HG02610 (cell line): ENCODE results near the gene NMT2.

Experiments used
- ATAC-seq: cut with Tn5 transposase; IDR thresholded peaks from one replicate; pipeline ENCODE4 v1.9.1; 2021; ENCODE audit warnings: mild to moderate bottlenecking, moderate library complexity; ENCODE audit not compliant: unreplicated experiment

NMT2 gene

GRCh38 chr10:15097011-15097812, 71.3 kb downstream of the NMT2 start, which contains the start of gene RPP38:
TSS of gene RPP38 (plus strand) at chr10:15097355. CDS start at chr10:15103315, 5,960 bp downstream.
- ATAC-seq, result peak; percentile 86

GRCh38 chr10:15096661-15097010, 71.9 kb downstream of the NMT2 start:
- peak; percentile 11 for ATAC-seq

GRCh38 chr10:15092855-15093408, 75.6 kb downstream of the NMT2 start:
- ATAC-seq, result no peak

GRCh38 chr10:15091418-15091817, 77.1 kb downstream of the NMT2 start:
- ATAC-seq, result no peak

GRCh38 chr10:15088428-15089261, 79.8 kb downstream of the NMT2 start, which contains the start of gene ACBD7:
TSS of gene ACBD7 (minus strand) at chr10:15088776. CDS start at chr10:15088728, 48 bp downstream.
- ATAC-seq, result peak; percentile 98

- ATAC-seq, result no peak
Measured at GRCh38 chr10:15084502-15084922, 84.0 kb downstream of the NMT2 start.

GRCh38 chr10:15083674-15084501, 84.6 kb downstream of the NMT2 start:
- ATAC-seq, result no peak

GRCh38 chr10:15075421-15075820, 93.1 kb downstream of the NMT2 start:
- ATAC-seq, result no peak

- no peak for ATAC-seq
Measured at GRCh38 chr10:15072358-15072757, 96.1 kb downstream of the NMT2 start.

GRCh38 chr10:15069230-15069629, 99.3 kb downstream of the NMT2 start:
- ATAC-seq, result no peak

- no peak for ATAC-seq
Measured at GRCh38 chr10:15068802-15069201, 99.7 kb downstream of the NMT2 start.

GRCh38 chr10:15067154-15067553, 101.3 kb downstream of the NMT2 start:
- ATAC-seq, result no peak

GRCh38 chr10:15060638-15061037, 107.9 kb downstream of the NMT2 start:
- ATAC-seq, result no peak

GRCh38 chr10:15059914-15060313, 108.6 kb downstream of the NMT2 start:
- ATAC-seq, result no peak

GRCh38 chr10:15058689-15059088, 109.8 kb downstream of the NMT2 start:
- no peak for ATAC-seq
